ENCODE results near the gene TSPAN18. TPM values are rescaled to one million over a fixed set of nuclear protein-coding genes. Genes with fewer than 3 reads are reported as not detected.

TSPAN18 gene
- total RNA-seq, 2 donors from 2014 or later, result 2.0 to 7.7 TPM

DNA sequence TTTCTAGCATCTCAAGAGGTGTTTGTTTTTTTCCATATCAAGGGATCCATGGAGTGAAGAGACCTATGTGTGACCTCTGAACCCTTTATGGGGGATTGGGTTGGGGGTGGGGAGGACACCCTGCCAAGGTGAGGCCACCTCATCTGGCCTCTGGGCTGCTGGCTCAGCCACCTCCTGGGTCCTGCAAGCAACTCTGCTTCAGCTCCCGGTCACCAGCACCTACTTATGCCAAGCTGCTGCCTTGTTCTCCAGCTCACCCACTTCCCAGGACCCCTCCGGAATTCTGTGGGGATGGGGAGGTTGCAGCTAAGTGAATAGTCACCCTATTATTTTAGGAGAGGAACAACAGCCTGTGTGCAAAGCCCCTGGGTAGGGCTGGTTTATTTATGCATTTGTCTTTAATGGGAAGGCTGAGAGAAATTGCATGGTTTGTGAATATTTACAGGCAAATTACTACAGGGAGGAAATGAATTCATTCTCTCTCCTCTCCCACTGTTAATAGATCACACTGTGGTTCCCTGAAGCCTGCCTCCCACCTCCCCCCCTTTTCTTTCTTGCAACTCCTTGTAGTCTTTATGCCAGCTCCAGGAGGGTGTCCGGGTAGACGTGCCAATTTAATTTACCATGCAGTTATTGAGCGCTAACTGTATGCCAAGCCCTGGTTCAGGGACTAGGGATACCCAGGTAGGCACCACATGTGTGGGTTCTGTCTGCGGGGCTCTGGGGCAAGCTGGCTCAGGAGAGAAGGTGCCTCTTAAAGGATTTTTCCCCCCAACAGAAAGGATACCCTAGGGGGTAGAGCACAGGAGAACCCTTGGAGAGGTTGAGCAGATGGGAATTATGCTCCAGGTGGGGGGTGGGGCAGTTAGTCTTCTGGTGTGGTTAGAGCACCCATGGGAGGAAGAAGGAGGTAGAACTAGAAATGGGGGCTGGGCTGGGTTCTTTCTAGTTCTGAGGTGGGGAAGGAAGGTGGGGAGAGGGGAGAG is 50.7 kb downstream of the TSPAN18 start:
- DNase-seq (ENCODE audit: low spot score) (no peak), ATAC-seq (ENCODE audit: insufficient number of reproducible peaks, low FRiP score, low read depth) (no peak)
- H3K4me1 ChIP-seq (ENCODE audit: control insufficient read depth in 1 of 2, low read depth in 2 of 2), result peaks cover 6 to 16% of the 10 kb centered on the region in 2 donors
- H3K27ac ChIP-seq, result no peak overlapping the region
- H3K36me3 ChIP-seq, result no peaks in the 10 kb centered on the region
- H3K27me3 ChIP-seq (replicated peaks; ENCODE audit: insufficient read depth), result no peaks in the 10 kb centered on the region
- TF ChIP-seq, protein P1, sequence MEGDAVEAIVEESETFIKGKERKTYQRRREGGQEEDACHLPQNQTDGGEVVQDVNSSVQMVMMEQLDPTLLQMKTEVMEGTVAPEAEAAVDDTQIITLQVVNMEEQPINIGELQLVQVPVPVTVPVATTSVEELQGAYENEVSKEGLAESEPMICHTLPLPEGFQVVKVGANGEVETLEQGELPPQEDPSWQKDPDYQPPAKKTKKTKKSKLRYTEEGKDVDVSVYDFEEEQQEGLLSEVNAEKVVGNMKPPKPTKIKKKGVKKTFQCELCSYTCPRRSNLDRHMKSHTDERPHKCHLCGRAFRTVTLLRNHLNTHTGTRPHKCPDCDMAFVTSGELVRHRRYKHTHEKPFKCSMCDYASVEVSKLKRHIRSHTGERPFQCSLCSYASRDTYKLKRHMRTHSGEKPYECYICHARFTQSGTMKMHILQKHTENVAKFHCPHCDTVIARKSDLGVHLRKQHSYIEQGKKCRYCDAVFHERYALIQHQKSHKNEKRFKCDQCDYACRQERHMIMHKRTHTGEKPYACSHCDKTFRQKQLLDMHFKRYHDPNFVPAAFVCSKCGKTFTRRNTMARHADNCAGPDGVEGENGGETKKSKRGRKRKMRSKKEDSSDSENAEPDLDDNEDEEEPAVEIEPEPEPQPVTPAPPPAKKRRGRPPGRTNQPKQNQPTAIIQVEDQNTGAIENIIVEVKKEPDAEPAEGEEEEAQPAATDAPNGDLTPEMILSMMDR (IDR thresholded peaks at IDR 0.05), result no peak
- no peak overlapping the region for H3K4me3 ChIP-seq
- H3K9me3 ChIP-seq, result no peaks in the 10 kb centered on the region

GRCh38 chr11:44778195-44779100 is 51.7 kb downstream of the TSPAN18 start:
- Histone ChIP-seq H3K36me3 (no peaks in the 10 kb centered on the region), H3K4me3 (no peak overlapping the region), H3K27ac (no peak overlapping the region), H3K9me3 (no peaks in the 10 kb centered on the region), H3K4me1 (ENCODE audit: control insufficient read depth in 1 of 2, low read depth in 2 of 2) (peaks cover 6 to 18% of the 10 kb centered on the region in 2 donors), H3K27me3 (replicated peaks; ENCODE audit: insufficient read depth) (no peaks in the 10 kb centered on the region)
- DNase-seq (ENCODE audit: low spot score), result no peak
- ATAC-seq (ENCODE audit: insufficient number of reproducible peaks, low FRiP score, low read depth), result no peak
- TF ChIP-seq, protein P1 (IDR thresholded peaks at IDR 0.05), result no peak

GRCh38 chr11:44779736-44780520 is 53.2 kb downstream of the TSPAN18 start:
- Histone ChIP-seq H3K9me3 (no peaks in the 10 kb centered on the region), H3K4me1 (ENCODE audit: control insufficient read depth in 1 of 2, low read depth in 2 of 2) (peaks cover 3 to 15% of the 10 kb centered on the region in 2 donors), H3K27me3 (replicated peaks; ENCODE audit: insufficient read depth) (no peaks in the 10 kb centered on the region), H3K4me3 (no peak overlapping the region), H3K27ac (no peak overlapping the region), H3K36me3 (no peaks in the 10 kb centered on the region)
- TF ChIP-seq, protein P1 (IDR thresholded peaks at IDR 0.05), result no peak
- DNase-seq (ENCODE audit: low spot score), result no peak
- no peak for ATAC-seq (ENCODE audit: insufficient number of reproducible peaks, low FRiP score, low read depth)

GRCh38 chr11:44780940-44781631 is 54.3 kb downstream of the TSPAN18 start:
- ATAC-seq (ENCODE audit: insufficient number of reproducible peaks, low FRiP score, low read depth) (no peak), DNase-seq (ENCODE audit: low spot score) (no peak)
- H3K36me3 ChIP-seq, result no peaks in the 10 kb centered on the region
- no peaks in the 10 kb centered on the region for H3K27me3 ChIP-seq (replicated peaks; ENCODE audit: insufficient read depth)
- no peak overlapping the region for H3K27ac ChIP-seq
- TF ChIP-seq, protein P1 (IDR thresholded peaks at IDR 0.05), result no peak
- peaks cover 3 to 15% of the 10 kb centered on the region in 2 donors for H3K4me1 ChIP-seq (ENCODE audit: control insufficient read depth in 1 of 2, low read depth in 2 of 2)
- no peaks in the 10 kb centered on the region for H3K9me3 ChIP-seq
- H3K4me3 ChIP-seq, result no peak overlapping the region
